Transverse colon (tissue), 4 donors: ENCODE results near the gene STARD9.

Experiments used
- EP300 ChIP-seq: sonication (generic); formaldehyde crosslinking; IDR thresholded peaks from one replicate; pipeline ENCODE4 v1.6.1; 2017; ENCODE audit warnings: antibody characterized with exemption, low read depth
- POLR2A ChIP-seq: fragments of 450-650 bp; IDR thresholded peaks from one replicate; pipeline ENCODE4 v1.6.1; 2016; ENCODE audit warnings: antibody characterized with exemption, mild to moderate bottlenecking, moderate library complexity
- POLR2AphosphoS5 ChIP-seq, 3 donors: sonication (generic); formaldehyde crosslinking; IDR thresholded peaks; one replicate each; pipeline ENCODE4 v1.6.1; 2016; ENCODE audit warnings: antibody characterized with exemption in 3 of 3
- TF ChIP-seq, protein P1 (sequence below), 5 experiments: fragments of 200-600 bp in 3 of 5; fragments of 450-650 bp in 2 of 5; sonication (generic) in 3 of 5; IDR thresholded peaks; 1 replicate in 2 of 5; 2 replicates in 3 of 5; pipeline ENCODE4 v1.5.1; 2016 to 2017; ENCODE audit warnings: antibody characterized with exemption in 5 of 5, inconsistent platforms in 3 of 5, mild to moderate bottlenecking in 2 of 5, moderate library complexity in 1 of 5

- no peak for TF ChIP-seq EP300
- TF ChIP-seq POLR2A = no peak
- TF ChIP-seq, protein P1, sequence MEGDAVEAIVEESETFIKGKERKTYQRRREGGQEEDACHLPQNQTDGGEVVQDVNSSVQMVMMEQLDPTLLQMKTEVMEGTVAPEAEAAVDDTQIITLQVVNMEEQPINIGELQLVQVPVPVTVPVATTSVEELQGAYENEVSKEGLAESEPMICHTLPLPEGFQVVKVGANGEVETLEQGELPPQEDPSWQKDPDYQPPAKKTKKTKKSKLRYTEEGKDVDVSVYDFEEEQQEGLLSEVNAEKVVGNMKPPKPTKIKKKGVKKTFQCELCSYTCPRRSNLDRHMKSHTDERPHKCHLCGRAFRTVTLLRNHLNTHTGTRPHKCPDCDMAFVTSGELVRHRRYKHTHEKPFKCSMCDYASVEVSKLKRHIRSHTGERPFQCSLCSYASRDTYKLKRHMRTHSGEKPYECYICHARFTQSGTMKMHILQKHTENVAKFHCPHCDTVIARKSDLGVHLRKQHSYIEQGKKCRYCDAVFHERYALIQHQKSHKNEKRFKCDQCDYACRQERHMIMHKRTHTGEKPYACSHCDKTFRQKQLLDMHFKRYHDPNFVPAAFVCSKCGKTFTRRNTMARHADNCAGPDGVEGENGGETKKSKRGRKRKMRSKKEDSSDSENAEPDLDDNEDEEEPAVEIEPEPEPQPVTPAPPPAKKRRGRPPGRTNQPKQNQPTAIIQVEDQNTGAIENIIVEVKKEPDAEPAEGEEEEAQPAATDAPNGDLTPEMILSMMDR (IDR thresholded peaks at IDR 0.05) = no peak
- no peak for TF ChIP-seq POLR2AphosphoS5 (IDR thresholded peaks at IDR 0.05)
These were observed 17.7 kb downstream of the STARD9 start for GRCh38 chr15:42593143-42593542.
